ENCODE results near the gene DOP1A. TPM values are rescaled to one million over a fixed set of nuclear protein-coding genes. Genes with fewer than 3 reads are reported as not detected.
A peak's percentile ranks its signal among the peaks of the same experiment; 100 is the strongest.

DOP1A gene
- total and polyA plus RNA-seq, 2 of the 13 experiments (the other 11 are each of a cell fraction or from before 2014, with no cell fraction given): 5.2 to 16.7 TPM

DNA sequence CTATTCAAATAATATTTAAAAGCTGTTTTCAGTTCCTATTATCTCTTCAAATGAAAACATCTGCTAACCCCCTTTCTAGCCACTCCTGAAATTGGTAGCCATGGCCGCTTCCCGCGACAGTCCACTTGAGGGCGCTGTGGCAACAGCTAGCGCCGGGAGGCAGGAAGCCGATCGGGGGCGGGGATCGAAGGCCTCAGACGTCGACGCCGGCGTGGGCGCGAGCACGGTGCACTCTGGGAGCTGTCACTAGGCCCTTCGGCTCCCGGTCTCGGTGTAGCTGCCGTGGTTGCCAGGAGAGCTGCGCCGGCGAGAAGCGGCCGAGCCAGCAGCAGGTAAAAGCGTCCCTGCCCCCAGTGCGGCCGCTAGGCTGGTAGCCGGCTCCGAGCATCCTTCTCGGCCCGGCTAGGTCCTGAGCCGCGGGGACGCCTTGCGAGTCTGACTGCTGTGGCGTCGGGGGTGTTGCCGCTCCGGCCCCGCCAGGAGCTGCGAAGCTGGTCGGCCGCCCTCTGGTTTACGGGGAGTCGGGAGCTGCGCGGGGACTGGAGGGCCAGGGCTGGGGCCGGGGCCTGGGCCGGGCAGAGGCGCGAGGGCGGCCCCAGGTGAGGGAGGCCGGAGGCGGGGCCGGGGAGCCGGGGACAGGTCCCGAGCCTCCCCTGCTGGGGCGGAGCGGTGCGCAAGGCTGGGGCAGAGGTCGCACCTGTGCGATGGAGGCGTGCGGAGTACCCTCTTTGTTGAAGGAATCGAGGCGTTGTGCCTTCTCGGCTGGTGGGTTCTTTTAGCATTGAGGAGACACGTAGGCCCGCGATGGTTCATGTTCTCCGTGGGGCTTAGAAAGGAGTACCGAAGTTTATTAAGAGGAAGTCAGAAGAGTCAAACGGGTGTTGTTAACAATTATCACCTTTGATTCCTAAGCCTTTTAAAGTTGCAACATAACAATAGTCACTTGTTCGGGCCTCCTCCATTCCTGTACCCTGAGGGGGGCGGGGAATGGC lies at the start of gene DOP1A (continued):
- TF ChIP-seq ZNF431 (CRISPR knock-in tag; IDR thresholded peaks at IDR 0.05; ENCODE audit: borderline replicate concordance, low read depth): no peak
- no peak for TF ChIP-seq ARNT (IDR thresholded peaks at IDR 0.05)
- no peak for TF ChIP-seq SP1 (IDR thresholded peaks at IDR 0.05)
- no peak; the same call in 1 of the 2 replicates for TF ChIP-seq SP1 (CRISPR knock-in tag; IDR thresholded peaks at IDR 0.05)
- no peak for TF ChIP-seq CBX5 (CRISPR knock-in tag; IDR thresholded peaks at IDR 0.05; ENCODE audit: borderline replicate concordance)
- peak; percentile 45 for TF ChIP-seq FOXA3 (CRISPR knock-in tag; IDR thresholded peaks at IDR 0.05)
- TF ChIP-seq, protein P1, sequence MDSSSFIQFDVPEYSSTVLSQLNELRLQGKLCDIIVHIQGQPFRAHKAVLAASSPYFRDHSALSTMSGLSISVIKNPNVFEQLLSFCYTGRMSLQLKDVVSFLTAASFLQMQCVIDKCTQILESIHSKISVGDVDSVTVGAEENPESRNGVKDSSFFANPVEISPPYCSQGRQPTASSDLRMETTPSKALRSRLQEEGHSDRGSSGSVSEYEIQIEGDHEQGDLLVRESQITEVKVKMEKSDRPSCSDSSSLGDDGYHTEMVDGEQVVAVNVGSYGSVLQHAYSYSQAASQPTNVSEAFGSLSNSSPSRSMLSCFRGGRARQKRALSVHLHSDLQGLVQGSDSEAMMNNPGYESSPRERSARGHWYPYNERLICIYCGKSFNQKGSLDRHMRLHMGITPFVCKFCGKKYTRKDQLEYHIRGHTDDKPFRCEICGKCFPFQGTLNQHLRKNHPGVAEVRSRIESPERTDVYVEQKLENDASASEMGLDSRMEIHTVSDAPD (CRISPR knock-in tag; IDR thresholded peaks at IDR 0.05): 0 out of 2 replicates have a peak, but pooled peaks have one; percentile 42
- TF ChIP-seq ZNF615 (CRISPR knock-in tag; IDR thresholded peaks at IDR 0.05; ENCODE audit: borderline replicate concordance): no peak
- TF ChIP-seq, protein P2, sequence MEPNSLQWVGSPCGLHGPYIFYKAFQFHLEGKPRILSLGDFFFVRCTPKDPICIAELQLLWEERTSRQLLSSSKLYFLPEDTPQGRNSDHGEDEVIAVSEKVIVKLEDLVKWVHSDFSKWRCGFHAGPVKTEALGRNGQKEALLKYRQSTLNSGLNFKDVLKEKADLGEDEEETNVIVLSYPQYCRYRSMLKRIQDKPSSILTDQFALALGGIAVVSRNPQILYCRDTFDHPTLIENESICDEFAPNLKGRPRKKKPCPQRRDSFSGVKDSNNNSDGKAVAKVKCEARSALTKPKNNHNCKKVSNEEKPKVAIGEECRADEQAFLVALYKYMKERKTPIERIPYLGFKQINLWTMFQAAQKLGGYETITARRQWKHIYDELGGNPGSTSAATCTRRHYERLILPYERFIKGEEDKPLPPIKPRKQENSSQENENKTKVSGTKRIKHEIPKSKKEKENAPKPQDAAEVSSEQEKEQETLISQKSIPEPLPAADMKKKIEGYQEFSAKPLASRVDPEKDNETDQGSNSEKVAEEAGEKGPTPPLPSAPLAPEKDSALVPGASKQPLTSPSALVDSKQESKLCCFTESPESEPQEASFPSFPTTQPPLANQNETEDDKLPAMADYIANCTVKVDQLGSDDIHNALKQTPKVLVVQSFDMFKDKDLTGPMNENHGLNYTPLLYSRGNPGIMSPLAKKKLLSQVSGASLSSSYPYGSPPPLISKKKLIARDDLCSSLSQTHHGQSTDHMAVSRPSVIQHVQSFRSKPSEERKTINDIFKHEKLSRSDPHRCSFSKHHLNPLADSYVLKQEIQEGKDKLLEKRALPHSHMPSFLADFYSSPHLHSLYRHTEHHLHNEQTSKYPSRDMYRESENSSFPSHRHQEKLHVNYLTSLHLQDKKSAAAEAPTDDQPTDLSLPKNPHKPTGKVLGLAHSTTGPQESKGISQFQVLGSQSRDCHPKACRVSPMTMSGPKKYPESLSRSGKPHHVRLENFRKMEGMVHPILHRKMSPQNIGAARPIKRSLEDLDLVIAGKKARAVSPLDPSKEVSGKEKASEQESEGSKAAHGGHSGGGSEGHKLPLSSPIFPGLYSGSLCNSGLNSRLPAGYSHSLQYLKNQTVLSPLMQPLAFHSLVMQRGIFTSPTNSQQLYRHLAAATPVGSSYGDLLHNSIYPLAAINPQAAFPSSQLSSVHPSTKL (CRISPR knock-in tag; IDR thresholded peaks at IDR 0.05): peak; percentile 66
- TF ChIP-seq, protein P3, sequence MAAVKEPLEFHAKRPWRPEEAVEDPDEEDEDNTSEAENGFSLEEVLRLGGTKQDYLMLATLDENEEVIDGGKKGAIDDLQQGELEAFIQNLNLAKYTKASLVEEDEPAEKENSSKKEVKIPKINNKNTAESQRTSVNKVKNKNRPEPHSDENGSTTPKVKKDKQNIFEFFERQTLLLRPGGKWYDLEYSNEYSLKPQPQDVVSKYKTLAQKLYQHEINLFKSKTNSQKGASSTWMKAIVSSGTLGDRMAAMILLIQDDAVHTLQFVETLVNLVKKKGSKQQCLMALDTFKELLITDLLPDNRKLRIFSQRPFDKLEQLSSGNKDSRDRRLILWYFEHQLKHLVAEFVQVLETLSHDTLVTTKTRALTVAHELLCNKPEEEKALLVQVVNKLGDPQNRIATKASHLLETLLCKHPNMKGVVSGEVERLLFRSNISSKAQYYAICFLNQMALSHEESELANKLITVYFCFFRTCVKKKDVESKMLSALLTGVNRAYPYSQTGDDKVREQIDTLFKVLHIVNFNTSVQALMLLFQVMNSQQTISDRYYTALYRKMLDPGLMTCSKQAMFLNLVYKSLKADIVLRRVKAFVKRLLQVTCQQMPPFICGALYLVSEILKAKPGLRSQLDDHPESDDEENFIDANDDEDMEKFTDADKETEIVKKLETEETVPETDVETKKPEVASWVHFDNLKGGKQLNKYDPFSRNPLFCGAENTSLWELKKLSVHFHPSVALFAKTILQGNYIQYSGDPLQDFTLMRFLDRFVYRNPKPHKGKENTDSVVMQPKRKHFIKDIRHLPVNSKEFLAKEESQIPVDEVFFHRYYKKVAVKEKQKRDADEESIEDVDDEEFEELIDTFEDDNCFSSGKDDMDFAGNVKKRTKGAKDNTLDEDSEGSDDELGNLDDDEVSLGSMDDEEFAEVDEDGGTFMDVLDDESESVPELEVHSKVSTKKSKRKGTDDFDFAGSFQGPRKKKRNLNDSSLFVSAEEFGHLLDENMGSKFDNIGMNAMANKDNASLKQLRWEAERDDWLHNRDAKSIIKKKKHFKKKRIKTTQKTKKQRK (IDR thresholded peaks at IDR 0.05; ENCODE audit: low read length): no peak
- no peak for TF ChIP-seq ZNF432 (CRISPR knock-in tag; IDR thresholded peaks at IDR 0.05; ENCODE audit: borderline replicate concordance)
- peak; percentile 82 for TF ChIP-seq ZNF891 (CRISPR knock-in tag; IDR thresholded peaks at IDR 0.05)
- TF ChIP-seq HNF4A (CRISPR knock-in tag; IDR thresholded peaks at IDR 0.05): peak; percentile 39; the same call in 1 of the 2 replicates
- peak; percentile 88 for TF ChIP-seq MEIS1 (CRISPR knock-in tag; IDR thresholded peaks at IDR 0.05; ENCODE audit: borderline replicate concordance)
- TF ChIP-seq, protein P4, sequence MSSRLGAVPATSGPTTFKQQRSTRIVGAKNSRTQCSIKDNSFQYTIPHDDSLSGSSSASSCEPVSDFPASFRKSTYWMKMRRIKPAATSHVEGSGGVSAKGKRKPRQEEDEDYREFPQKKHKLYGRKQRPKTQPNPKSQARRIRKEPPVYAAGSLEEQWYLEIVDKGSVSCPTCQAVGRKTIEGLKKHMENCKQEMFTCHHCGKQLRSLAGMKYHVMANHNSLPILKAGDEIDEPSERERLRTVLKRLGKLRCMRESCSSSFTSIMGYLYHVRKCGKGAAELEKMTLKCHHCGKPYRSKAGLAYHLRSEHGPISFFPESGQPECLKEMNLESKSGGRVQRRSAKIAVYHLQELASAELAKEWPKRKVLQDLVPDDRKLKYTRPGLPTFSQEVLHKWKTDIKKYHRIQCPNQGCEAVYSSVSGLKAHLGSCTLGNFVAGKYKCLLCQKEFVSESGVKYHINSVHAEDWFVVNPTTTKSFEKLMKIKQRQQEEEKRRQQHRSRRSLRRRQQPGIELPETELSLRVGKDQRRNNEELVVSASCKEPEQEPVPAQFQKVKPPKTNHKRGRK (CRISPR knock-in tag; IDR thresholded peaks at IDR 0.05): no peak
- TF ChIP-seq, protein P5, sequence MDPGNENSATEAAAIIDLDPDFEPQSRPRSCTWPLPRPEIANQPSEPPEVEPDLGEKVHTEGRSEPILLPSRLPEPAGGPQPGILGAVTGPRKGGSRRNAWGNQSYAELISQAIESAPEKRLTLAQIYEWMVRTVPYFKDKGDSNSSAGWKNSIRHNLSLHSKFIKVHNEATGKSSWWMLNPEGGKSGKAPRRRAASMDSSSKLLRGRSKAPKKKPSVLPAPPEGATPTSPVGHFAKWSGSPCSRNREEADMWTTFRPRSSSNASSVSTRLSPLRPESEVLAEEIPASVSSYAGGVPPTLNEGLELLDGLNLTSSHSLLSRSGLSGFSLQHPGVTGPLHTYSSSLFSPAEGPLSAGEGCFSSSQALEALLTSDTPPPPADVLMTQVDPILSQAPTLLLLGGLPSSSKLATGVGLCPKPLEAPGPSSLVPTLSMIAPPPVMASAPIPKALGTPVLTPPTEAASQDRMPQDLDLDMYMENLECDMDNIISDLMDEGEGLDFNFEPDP (CRISPR knock-in tag; conservative IDR thresholded peaks at IDR 0.05): no peak
